ENCODE results near the gene MBLAC2. TPM values are rescaled to one million over a fixed set of nuclear protein-coding genes. Genes with fewer than 3 reads are reported as not detected.
A peak's percentile ranks its signal among the peaks of the same experiment; 100 is the strongest.

The MBLAC2 gene
- total and polyA plus RNA-seq, 2 donors, result 3.0 to 4.8 TPM

DNA sequence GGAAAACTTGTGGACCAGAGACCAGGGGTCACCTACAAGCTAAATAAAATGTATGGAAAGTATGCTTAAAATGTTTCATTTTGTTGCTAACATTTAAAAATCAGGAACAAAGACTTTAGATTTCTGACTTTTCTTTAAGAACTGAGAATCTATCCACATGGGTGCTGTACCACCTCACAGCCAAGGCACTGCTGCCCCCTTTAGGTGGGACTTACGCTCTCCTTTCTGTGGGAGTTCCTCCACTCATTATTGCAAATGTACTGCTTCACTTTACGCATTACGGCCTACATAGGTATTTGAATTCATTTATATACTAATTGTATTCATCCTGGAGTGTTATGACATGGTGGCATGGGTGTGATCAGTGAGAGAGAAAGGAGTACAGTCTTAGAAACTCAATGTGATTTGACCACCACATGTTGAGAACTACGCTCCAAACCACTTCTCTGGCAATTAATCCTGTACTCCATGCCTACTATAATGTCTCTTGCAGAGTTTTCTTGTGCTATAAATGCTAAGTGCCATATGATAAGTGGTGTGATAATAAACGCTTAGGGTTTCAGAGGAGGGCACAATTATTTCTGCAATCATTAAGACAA is 40.4 kb downstream of the MBLAC2 start:
- Histone ChIP-seq H3K27ac (ENCODE audit: low read depth in 1 of 2, low read length in 1 of 2) (no peak overlapping the region), H3K27me3 (ENCODE audit: control insufficient read depth in 2 of 2, insufficient read depth in 1 of 2, low read length in 1 of 2) (no peaks in the 10 kb centered on the region), H3K4me3 (ENCODE audit: low read length in 2 of 2) (no peak overlapping the region), H3K36me3 (ENCODE audit: control insufficient read depth in 2 of 2, insufficient read depth in 2 of 2, low read length in 1 of 2) (no peaks in the 10 kb centered on the region), H3K9me3 (ENCODE audit: control insufficient read depth in 2 of 2, insufficient read depth in 1 of 2, low read length in 1 of 2) (no peaks in the 10 kb centered on the region), H3K4me1 (ENCODE audit: control insufficient read depth in 2 of 2, insufficient read depth in 2 of 2, low read length in 2 of 2) (no peaks in the 10 kb centered on the region)
- DNase-seq (ENCODE audit: low read depth in 6 of 9, low spot score in 9 of 9), result peak in 7 of 9 donors; percentile 30 to 72 (median 47)
- 88% methylated on average over 5 of the region's 5 CpGs for WGBS

DNA sequence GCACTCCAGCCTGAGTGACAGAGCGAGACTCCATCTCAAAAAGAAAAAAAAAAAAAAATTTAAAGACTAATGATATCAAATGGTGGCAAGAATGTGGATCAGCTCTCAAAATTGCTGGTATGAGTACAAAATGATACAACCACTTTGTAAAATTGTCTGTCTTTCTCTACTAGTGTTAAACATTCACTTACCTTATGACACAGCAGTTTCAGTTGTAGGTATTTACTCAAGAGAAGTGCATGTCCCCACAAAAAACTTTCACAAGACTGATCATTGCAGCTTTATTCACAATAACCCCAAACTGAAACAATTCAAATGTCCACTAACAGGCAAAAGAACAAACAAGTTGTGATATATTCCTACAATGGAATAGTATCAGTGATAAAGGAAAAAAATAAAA is 50.3 kb downstream of the MBLAC2 start:
- no peaks in the 10 kb centered on the region for H3K4me1 ChIP-seq (ENCODE audit: control insufficient read depth in 2 of 2, insufficient read depth in 2 of 2, low read length in 2 of 2)
- no peak overlapping the region for H3K4me3 ChIP-seq (ENCODE audit: low read length in 2 of 2)
- no peaks in the 10 kb centered on the region for H3K27me3 ChIP-seq (ENCODE audit: control insufficient read depth in 2 of 2, insufficient read depth in 1 of 2, low read length in 1 of 2)
- no peaks in the 10 kb centered on the region for H3K9me3 ChIP-seq (ENCODE audit: control insufficient read depth in 2 of 2, insufficient read depth in 1 of 2, low read length in 1 of 2)
- DNase-seq (ENCODE audit: low read depth in 6 of 9, low spot score in 9 of 9), result no peak
- H3K36me3 ChIP-seq (ENCODE audit: control insufficient read depth in 2 of 2, insufficient read depth in 2 of 2, low read length in 1 of 2), result no peaks in the 10 kb centered on the region
- no peak overlapping the region for H3K27ac ChIP-seq (ENCODE audit: low read depth in 1 of 2, low read length in 1 of 2)
- 89% methylated on average over 1 of the region's 1 CpG for WGBS

DNA sequence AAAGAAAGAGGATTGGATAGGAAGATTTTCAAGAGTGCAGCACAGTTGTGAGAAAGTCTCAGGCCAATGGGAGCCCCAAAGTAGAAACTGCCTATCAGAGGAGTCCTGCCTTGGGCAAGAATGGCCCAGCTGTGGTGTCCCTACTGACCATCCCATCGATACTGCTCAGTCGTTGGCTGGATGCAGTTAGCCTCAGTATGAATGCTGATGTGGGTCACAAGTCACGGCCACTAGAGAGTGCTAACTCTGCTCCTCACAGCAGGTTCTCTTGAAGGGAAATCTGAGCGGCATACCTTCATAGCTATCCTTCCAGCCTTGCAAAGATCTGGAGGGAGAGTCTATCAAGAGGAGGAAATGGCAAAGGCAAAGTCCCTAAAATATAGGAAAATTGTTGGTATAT is 53.4 kb downstream of the MBLAC2 start:
- no peak for DNase-seq (ENCODE audit: low read depth in 6 of 9, low spot score in 9 of 9)
- WGBS, result 54% methylated on average over 4 of the region's 4 CpGs
- Histone ChIP-seq H3K4me1 (ENCODE audit: control insufficient read depth in 2 of 2, insufficient read depth in 2 of 2, low read length in 2 of 2) (no peaks in the 10 kb centered on the region), H3K4me3 (ENCODE audit: low read length in 2 of 2) (no peak overlapping the region), H3K27me3 (ENCODE audit: control insufficient read depth in 2 of 2, insufficient read depth in 1 of 2, low read length in 1 of 2) (no peaks in the 10 kb centered on the region), H3K27ac (ENCODE audit: low read depth in 1 of 2, low read length in 1 of 2) (no peak overlapping the region), H3K36me3 (ENCODE audit: control insufficient read depth in 2 of 2, insufficient read depth in 2 of 2, low read length in 1 of 2) (no peaks in the 10 kb centered on the region), H3K9me3 (ENCODE audit: control insufficient read depth in 2 of 2, insufficient read depth in 1 of 2, low read length in 1 of 2) (no peaks in the 10 kb centered on the region)

DNA sequence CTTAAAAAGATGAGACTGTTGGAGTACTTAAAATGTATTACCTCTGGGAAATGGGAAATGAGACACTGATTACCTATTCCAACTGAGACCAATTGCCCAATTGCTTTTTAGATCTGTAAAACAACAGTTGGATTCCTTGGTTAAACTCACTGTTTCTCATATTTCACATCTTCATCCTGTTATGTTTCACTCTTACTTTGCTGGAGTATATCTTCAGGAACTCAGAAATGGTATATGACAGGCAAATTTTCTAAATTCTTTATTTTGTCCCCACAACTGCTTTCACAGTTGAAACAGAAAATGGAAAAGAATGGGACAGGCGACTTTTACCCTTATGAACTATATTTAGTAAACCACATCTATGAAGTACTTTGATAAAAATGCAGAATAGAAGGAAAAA is 56.4 kb downstream of the MBLAC2 start:
- Histone ChIP-seq H3K4me1 (ENCODE audit: control insufficient read depth in 2 of 2, insufficient read depth in 2 of 2, low read length in 2 of 2) (no peaks in the 10 kb centered on the region), H3K4me3 (ENCODE audit: low read length in 2 of 2) (no peak overlapping the region), H3K9me3 (ENCODE audit: control insufficient read depth in 2 of 2, insufficient read depth in 1 of 2, low read length in 1 of 2) (no peaks in the 10 kb centered on the region), H3K27me3 (ENCODE audit: control insufficient read depth in 2 of 2, insufficient read depth in 1 of 2, low read length in 1 of 2) (no peaks in the 10 kb centered on the region), H3K36me3 (ENCODE audit: control insufficient read depth in 2 of 2, insufficient read depth in 2 of 2, low read length in 1 of 2) (no peaks in the 10 kb centered on the region), H3K27ac (ENCODE audit: low read depth in 1 of 2, low read length in 1 of 2) (no peak overlapping the region)
- 85% methylated on average over 1 of the region's 1 CpG for WGBS
- DNase-seq (ENCODE audit: low read depth in 6 of 9, low spot score in 9 of 9), result no peak

DNA sequence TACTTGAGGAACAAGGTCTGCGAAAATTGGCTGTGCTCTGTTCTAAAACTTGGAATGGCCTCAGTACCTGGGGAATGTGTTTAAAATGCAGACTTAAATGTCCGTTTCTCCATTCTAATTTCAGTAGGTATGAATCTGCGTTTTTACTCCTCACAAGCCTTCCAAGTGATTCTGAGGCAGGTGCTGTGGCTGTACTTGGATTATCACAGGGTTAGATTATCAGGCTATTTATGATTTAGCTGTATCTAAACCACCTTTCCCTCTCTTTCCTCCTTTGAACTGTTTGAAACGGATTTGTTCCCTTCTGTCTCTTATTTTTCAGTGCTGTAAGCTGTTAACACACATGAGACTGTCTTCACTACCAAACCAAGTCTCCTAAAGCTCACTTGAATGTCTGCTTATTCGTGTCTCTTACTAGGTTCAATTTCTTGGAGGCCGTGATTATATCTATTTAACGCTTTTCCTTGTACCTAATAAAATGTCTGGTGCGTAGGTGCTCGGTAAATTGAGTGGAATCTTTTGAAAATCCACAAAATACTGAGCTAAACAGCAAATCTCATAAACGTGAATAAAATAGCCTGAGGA is 64.3 kb downstream of the MBLAC2 start:
- WGBS, result under 1% methylated on average over 10 of the region's 10 CpGs
- H3K9me3 ChIP-seq (ENCODE audit: control insufficient read depth in 2 of 2, insufficient read depth in 1 of 2, low read length in 1 of 2), result no peaks in the 10 kb centered on the region
- peaks cover 0 to 10% of the 10 kb centered on the region in 2 donors for H3K36me3 ChIP-seq (ENCODE audit: control insufficient read depth in 2 of 2, insufficient read depth in 2 of 2, low read length in 1 of 2)
- DNase-seq (ENCODE audit: low read depth in 6 of 9, low spot score in 9 of 9), result peak in 3 of 9 donors; percentile 26 to 50 (median 33)
- no peaks in the 10 kb centered on the region for H3K27me3 ChIP-seq (ENCODE audit: control insufficient read depth in 2 of 2, insufficient read depth in 1 of 2, low read length in 1 of 2)
- H3K27ac ChIP-seq (ENCODE audit: low read depth in 1 of 2, low read length in 1 of 2), result peak overlapping the region; percentile 77 to 94
- H3K4me1 ChIP-seq (ENCODE audit: control insufficient read depth in 2 of 2, insufficient read depth in 2 of 2, low read length in 2 of 2), result peaks cover 4 to 5% of the 10 kb centered on the region in 2 donors
- peak overlapping the region; percentile 64 to 87 for H3K4me3 ChIP-seq (ENCODE audit: low read length in 2 of 2)

DNA sequence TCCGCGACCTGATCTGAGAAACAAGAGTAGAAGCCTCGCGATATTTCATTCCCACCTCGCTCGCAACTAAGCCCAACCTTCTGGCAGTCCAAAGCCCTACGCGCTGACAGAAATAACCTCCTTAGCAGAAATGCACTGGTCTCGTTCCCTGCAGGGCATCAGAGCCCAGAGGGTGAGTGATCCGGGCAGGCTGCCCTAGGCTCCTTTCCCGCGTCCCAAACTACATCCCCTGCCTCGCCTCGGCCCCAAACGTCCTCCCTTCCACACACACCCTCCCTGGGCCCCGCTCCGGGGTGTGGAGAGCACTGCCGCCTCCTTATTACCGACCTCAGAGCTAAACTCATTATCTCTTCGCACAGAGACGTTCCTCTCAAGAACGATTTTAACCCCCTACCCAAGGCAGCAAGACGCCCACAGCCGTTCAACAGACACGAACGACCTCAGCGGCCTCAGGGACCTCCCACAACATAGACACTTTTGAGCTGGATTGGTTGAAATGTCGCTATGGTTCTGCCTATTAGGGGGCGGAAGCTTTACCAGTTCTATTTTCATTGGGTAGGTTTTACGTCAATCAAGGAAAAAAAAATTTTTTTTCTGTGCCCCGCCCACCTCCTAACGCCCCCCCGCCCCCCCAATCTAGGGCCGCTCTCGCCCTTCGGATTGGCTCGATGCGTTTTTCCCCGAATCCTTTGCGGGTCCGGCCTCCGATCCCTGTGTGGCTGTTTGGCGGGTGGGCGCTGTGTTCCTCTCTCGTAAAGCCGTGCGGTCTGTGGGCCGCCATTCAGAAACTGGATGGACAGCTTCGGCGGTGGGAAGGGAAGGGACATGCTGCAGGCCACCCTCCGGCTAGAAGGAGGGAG is 65.0 kb downstream of the MBLAC2 start, which contains the start of gene CETN3:
Gene CETN3 (minus strand): TSS at position 439 of the 860 bp plus-strand sequence. CDS start 95 bp downstream, at position 344.
- under 1% methylated on average over 51 of the region's 51 CpGs for WGBS
- Histone ChIP-seq H3K36me3 (ENCODE audit: control insufficient read depth in 2 of 2, insufficient read depth in 2 of 2, low read length in 1 of 2) (peaks cover 0 to 13% of the 10 kb centered on the region in 2 donors), H3K4me1 (ENCODE audit: control insufficient read depth in 2 of 2, insufficient read depth in 2 of 2, low read length in 2 of 2) (peaks cover 4 to 5% of the 10 kb centered on the region in 2 donors), H3K27ac (ENCODE audit: low read depth in 1 of 2, low read length in 1 of 2) (peak within 1 kb of the TSS; percentile 97 to 99), H3K27me3 (ENCODE audit: control insufficient read depth in 2 of 2, insufficient read depth in 1 of 2, low read length in 1 of 2) (no peaks in the 10 kb centered on the region), H3K9me3 (ENCODE audit: control insufficient read depth in 2 of 2, insufficient read depth in 1 of 2, low read length in 1 of 2) (no peaks in the 10 kb centered on the region), H3K4me3 (ENCODE audit: low read length in 2 of 2) (peak within 1 kb of the TSS; percentile 64 to 94)
- peak; percentile 82 to 99 (median 92) for DNase-seq (ENCODE audit: low read depth in 6 of 9, low spot score in 9 of 9)

DNA sequence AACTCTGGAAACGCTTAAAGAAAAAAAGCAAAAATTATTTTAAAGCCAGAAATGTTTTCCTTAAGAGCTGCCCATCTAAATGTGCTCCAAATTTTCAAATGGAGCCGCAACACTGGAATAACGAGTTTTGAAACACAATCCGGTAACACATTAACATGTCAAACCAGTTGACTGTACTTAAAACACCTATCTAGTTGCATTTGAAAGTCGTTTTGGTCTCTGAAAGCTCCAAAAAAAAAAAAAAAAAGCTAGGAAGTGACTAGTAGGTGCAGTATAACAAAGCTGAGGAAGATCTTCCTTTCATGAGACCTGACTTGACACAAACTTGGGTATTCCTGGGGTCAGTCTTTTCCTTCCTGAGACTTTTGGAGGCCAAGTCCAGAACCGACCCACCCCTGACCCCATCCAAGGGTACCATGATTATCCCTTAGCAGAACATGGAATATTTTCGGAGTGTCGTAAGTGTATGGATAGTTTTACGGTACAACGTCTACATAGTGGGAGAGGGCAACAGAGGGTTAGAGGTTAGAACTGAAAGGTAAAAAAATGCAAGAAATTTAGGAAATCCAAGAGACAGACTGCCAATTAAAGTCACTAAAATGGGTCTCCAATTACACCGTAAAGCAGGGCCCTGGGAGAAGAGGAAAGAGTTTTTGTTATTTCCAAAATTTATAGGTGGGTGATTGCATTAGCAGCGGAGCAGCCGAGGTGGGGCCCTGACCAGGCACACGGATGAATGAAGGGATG is 65.8 kb downstream of the MBLAC2 start:
- DNase-seq (ENCODE audit: low read depth in 6 of 9, low spot score in 9 of 9), result peak in 4 of 9 donors; percentile 4 to 31 (median 16)
- 28% methylated on average over 14 of the region's 14 CpGs for WGBS
- H3K36me3 ChIP-seq (ENCODE audit: control insufficient read depth in 2 of 2, insufficient read depth in 2 of 2, low read length in 1 of 2), result peaks cover 0 to 19% of the 10 kb centered on the region in 2 donors
- H3K27ac ChIP-seq (ENCODE audit: low read depth in 1 of 2, low read length in 1 of 2), result peak overlapping the region; percentile 97 to 99
- H3K27me3 ChIP-seq (ENCODE audit: control insufficient read depth in 2 of 2, insufficient read depth in 1 of 2, low read length in 1 of 2), result no peaks in the 10 kb centered on the region
- H3K9me3 ChIP-seq (ENCODE audit: control insufficient read depth in 2 of 2, insufficient read depth in 1 of 2, low read length in 1 of 2), result no peaks in the 10 kb centered on the region
- H3K4me1 ChIP-seq (ENCODE audit: control insufficient read depth in 2 of 2, insufficient read depth in 2 of 2, low read length in 2 of 2), result peaks cover 4 to 5% of the 10 kb centered on the region in 2 donors
- H3K4me3 ChIP-seq (ENCODE audit: low read length in 2 of 2), result peak overlapping the region; percentile 64 to 94
